ENCODE data around the gene PTTG1.

GRCh38 chr5:160419458-160420330 is 2.0 kb upstream of the PTTG1 start:
- TF ChIP-seq CTCF (IDR thresholded peaks at IDR 0.05; ENCODE audit: low read depth, low read length) (no peak), EZH2phosphoT487 (IDR thresholded peaks at IDR 0.05; ENCODE audit: low read depth) (no peak)

Data from OCI-LY3 (cell line).